HUES64 (cell line): ENCODE data around the gene DCST1.

Experiments
- H3K27ac ChIP-seq: 2 replicates; pipeline ENCODE4 v1.7.0; 2013; ENCODE audit warnings: low read depth, low read length, inconsistent platforms
- H3K27me3 ChIP-seq: 2 replicates; pipeline ENCODE4 v1.6.1; 2013; ENCODE audit warnings: mild to moderate bottlenecking, low read length; ENCODE audit not compliant: insufficient read depth
- H3K36me3 ChIP-seq: 2 replicates; pipeline ENCODE4 v1.6.1; 2013; ENCODE audit warnings: mild to moderate bottlenecking, low read length; ENCODE audit not compliant: insufficient read depth
- H3K4me1 ChIP-seq: 2 replicates; pipeline ENCODE4 v1.6.1; 2013; ENCODE audit warnings: mild to moderate bottlenecking, low read length, moderate library complexity; ENCODE audit not compliant: insufficient read depth
- H3K4me3 ChIP-seq: 2 replicates; pipeline ENCODE4 v1.5.1; 2013; ENCODE audit warnings: mild to moderate bottlenecking, low read length, moderate library complexity
- H3K9ac ChIP-seq: 2 replicates; pipeline ENCODE4 v1.6.1; 2013; ENCODE audit warnings: mild to moderate bottlenecking, low read depth, low read length
- H3K9me3 ChIP-seq: 2 replicates; pipeline ENCODE4 v1.6.1; 2013; ENCODE audit warnings: low read depth, low read length; ENCODE audit not compliant: insufficient read depth
- whole genome bisulfite sequencing: fragments of 150-250, 120-280 bp; methylation state at CpG from one replicate; pipeline ENCODE4 v1.1.7; 2013; ENCODE audit warnings: missing lambda C conversion rate; 5-methylcytosine and 5-hydroxymethylcytosine counted together

Gene DCST1

GRCh38 chr1:155049651-155050559, 16.3 kb downstream of the DCST1 start:
- no peak overlapping the region for H3K27ac ChIP-seq
- H3K27me3 ChIP-seq = peaks cover 20% of the 10 kb centered on the region
- no peaks in the 10 kb centered on the region for H3K9me3 ChIP-seq
- H3K4me3 ChIP-seq = peak overlapping the region; percentile 78; the same call in 1 of the 2 replicates
- peaks cover 18% of the 10 kb centered on the region for H3K4me1 ChIP-seq
- H3K9ac ChIP-seq = peak overlapping the region; percentile 64
- no peaks in the 10 kb centered on the region; the same call in 1 of the 2 replicates for H3K36me3 ChIP-seq
- 29% methylated on average over 9 of the region's 10 CpGs for WGBS

- Histone ChIP-seq H3K4me1 (peaks cover 14% of the 10 kb centered on the region), H3K9ac (peak within 1 kb of the TSS; percentile 64), H3K36me3 (no peaks in the 10 kb centered on the region; the same call in 1 of the 2 replicates), H3K4me3 (peak within 1 kb of the TSS; percentile 78), H3K27ac (peak within 1 kb of the TSS; percentile 67), H3K9me3 (no peaks in the 10 kb centered on the region), H3K27me3 (peaks cover 20% of the 10 kb centered on the region)
- under 1% methylated on average over 99 of the region's 99 CpGs for WGBS
Observed at GRCh38 chr1:155050560-155051341, 17.1 kb downstream of the DCST1 start, which contains the start of gene ADAM15. Gene ADAM15 (plus strand): TSS chr1:155051316. CDS start chr1:155051387, 71 bp downstream.

DNA sequence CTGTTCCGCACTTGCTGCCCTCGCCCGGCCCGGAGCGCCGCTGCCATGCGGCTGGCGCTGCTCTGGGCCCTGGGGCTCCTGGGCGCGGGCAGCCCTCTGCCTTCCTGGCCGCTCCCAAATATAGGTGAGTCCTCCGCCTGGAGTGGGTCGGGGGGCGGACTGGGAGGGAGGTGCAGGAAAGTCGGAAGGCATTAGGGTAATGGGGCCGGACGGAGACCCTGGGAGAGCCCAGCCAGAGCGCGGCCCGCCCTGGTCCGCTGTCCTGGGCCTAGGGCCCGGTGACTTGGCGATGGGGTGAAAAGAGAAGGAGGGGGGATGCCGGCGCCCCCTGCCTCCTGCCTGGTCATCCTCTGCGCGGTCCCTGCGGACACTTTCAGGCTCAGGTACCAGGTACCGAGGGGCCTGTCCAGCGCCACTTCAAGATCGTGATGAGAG, 17.7 kb downstream of the DCST1 start:
- Histone ChIP-seq H3K36me3 (no peaks in the 10 kb centered on the region; the same call in 1 of the 2 replicates), H3K4me1 (peaks cover 14% of the 10 kb centered on the region), H3K9me3 (no peaks in the 10 kb centered on the region), H3K27me3 (peaks cover 20% of the 10 kb centered on the region), H3K27ac (no peak overlapping the region), H3K4me3 (peak overlapping the region; percentile 78), H3K9ac (peak overlapping the region; percentile 60)
- under 1% methylated on average over 31 of the region's 31 CpGs for WGBS

DNA sequence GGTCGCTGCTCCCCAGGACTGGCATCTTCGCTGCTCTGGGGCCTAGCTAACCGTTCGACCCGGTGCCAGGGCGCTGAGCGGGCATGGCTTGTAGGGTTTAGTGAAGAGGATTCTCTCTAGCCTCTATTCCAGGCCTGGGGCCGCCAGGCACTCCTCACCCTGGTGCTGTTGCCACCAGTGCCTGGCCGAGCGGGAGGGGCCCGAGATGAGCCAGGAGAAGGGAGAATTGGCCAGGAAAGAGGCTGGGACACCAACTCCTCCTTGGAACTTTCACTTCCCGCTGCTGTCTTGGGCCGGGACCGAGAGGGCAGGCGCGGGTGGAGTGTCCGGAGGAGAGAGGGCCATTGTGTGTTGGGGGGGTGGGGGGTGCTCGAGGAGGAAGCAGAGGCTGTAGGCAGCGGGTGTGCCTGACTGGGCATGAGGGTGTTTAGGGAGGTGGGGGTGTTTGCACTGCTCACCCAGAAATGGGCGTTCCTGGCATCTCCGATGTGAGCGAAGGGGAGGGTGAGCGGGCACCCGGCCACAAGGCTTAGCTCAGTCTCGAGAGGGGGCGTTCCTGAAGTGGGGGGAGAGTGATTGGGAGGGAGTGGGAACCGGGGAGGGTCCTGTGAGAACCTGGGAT, 18.3 kb downstream of the DCST1 start:
- H3K36me3 ChIP-seq = no peaks in the 10 kb centered on the region; the same call in 1 of the 2 replicates
- no peak overlapping the region for H3K27ac ChIP-seq
- 6% methylated on average over 27 of the region's 27 CpGs for WGBS
- H3K9ac ChIP-seq = peak overlapping the region; percentile 60; the same call in 1 of the 2 replicates
- peak overlapping the region; percentile 78 for H3K4me3 ChIP-seq
- peaks cover 14% of the 10 kb centered on the region for H3K4me1 ChIP-seq
- no peaks in the 10 kb centered on the region for H3K9me3 ChIP-seq
- H3K27me3 ChIP-seq = peaks cover 20% of the 10 kb centered on the region

- H3K9me3 ChIP-seq = no peaks in the 10 kb centered on the region
- no peaks in the 10 kb centered on the region; the same call in 1 of the 2 replicates for H3K36me3 ChIP-seq
- H3K27me3 ChIP-seq = peaks cover 20% of the 10 kb centered on the region
- peaks cover 14% of the 10 kb centered on the region for H3K4me1 ChIP-seq
- peak overlapping the region; percentile 78 for H3K4me3 ChIP-seq
- no peak overlapping the region for H3K27ac ChIP-seq
- 67% methylated on average over 10 of the region's 12 CpGs for WGBS
- H3K9ac ChIP-seq = no peak overlapping the region
Observed at GRCh38 chr1:155052439-155053395, 19.1 kb downstream of the DCST1 start.

DNA sequence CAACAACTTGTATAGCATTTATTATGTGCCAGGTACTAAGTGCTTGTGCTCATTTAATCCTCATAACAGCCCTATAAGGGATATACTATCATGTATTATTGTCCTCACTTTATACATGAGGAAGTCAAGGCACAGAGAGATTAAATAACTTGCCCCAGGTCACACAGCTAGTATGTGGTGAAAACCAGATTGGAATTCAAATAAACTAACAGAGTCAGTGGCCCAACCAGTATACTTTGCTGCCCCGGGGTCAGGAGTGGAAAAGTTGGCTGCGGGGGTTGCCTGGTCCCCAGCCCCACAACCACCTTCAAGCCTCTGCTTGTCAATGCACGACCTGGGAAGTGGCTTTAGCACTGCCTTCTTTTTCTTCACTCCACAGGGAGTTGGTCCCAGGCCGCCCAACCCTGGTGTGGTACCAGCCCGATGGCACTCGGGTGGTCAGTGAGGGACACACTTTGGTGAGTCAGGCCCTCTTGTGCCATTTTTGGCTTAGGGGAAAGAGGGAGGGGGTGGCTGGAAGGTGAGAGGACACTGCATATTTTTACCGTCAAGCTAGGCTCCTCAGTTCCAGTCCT, 20.0 kb downstream of the DCST1 start:
- no peak overlapping the region for H3K27ac ChIP-seq
- H3K4me3 ChIP-seq = no peak overlapping the region
- peaks cover 5% of the 10 kb centered on the region for H3K36me3 ChIP-seq
- WGBS = 91% methylated on average over 7 of the region's 7 CpGs
- no peaks in the 10 kb centered on the region for H3K9me3 ChIP-seq
- H3K27me3 ChIP-seq = peaks cover 20% of the 10 kb centered on the region
- H3K4me1 ChIP-seq = peaks cover 14% of the 10 kb centered on the region
- H3K9ac ChIP-seq = no peak overlapping the region

GRCh38 chr1:155057104-155057503, 23.5 kb downstream of the DCST1 start:
- WGBS = 90% methylated on average over 8 of the region's 8 CpGs

DNA sequence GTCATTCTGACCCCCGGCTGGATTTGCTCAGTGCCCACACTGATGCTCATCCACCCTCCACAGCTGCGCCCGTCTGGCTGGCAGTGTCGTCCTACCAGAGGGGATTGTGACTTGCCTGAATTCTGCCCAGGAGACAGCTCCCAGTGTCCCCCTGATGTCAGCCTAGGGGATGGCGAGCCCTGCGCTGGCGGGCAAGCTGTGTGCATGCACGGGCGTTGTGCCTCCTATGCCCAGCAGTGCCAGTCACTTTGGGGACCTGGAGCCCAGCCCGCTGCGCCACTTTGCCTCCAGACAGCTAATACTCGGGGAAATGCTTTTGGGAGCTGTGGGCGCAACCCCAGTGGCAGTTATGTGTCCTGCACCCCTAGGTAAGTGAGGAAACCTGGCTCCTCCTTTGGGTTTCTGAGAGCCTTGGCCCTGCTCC, 24.2 kb downstream of the DCST1 start:
- H3K4me1 ChIP-seq = no peaks in the 10 kb centered on the region
- peaks cover 2% of the 10 kb centered on the region for H3K27me3 ChIP-seq
- H3K9ac ChIP-seq = no peak overlapping the region
- H3K27ac ChIP-seq = no peak overlapping the region
- no peak overlapping the region for H3K4me3 ChIP-seq
- WGBS = 94% methylated on average over 13 of the region's 13 CpGs
- peaks cover 5% of the 10 kb centered on the region for H3K36me3 ChIP-seq
- H3K9me3 ChIP-seq = no peaks in the 10 kb centered on the region

More at GRCh38 chr1:155057104-155057503, 23.5 kb downstream of the DCST1 start:
- Histone ChIP-seq H3K9me3 (no peaks in the 10 kb centered on the region), H3K4me1 (peaks cover 7% of the 10 kb centered on the region), H3K27ac (no peak overlapping the region), H3K4me3 (no peak overlapping the region), H3K9ac (no peak overlapping the region), H3K27me3 (peaks cover 9% of the 10 kb centered on the region), H3K36me3 (peaks cover 5% of the 10 kb centered on the region)

GRCh38 chr1:155060736-155061135, 27.1 kb downstream of the DCST1 start:
- Histone ChIP-seq H3K9me3 (no peaks in the 10 kb centered on the region), H3K9ac (no peak overlapping the region), H3K27ac (no peak overlapping the region), H3K4me1 (peaks cover 11% of the 10 kb centered on the region), H3K4me3 (no peak overlapping the region), H3K27me3 (peaks cover 6% of the 10 kb centered on the region), H3K36me3 (peaks cover 5% of the 10 kb centered on the region)
- 87% methylated on average over 8 of the region's 8 CpGs for WGBS
